AG10803 (cell line): Measurements from ENCODE around the gene MRPS18C.

Source experiments
- DNase-seq: peaks from one replicate; pipeline ENCODE4 v3.0.0; 2010; ENCODE audit warnings: low read depth
- H3K4me3 ChIP-seq: 2 replicates; pipeline ENCODE4 v1.5.1; 2011; ENCODE audit warnings: mild to moderate bottlenecking, low read length, control low read depth
- CTCF ChIP-seq: conservative IDR thresholded peaks from 2 replicates; pipeline ENCODE4 v1.5.1; 2011; ENCODE audit warnings: mild to moderate bottlenecking, low read length, control low read depth, inconsistent platforms

Gene MRPS18C

GRCh38 chr4:83438719-83439118, 17.1 kb upstream of the MRPS18C start:
- no peak for DNase-seq
- no peak for TF ChIP-seq CTCF
- no peak overlapping the region for H3K4me3 ChIP-seq

GRCh38 chr4:83440148-83440814, 15.6 kb upstream of the MRPS18C start:
- no peak overlapping the region for H3K4me3 ChIP-seq
- TF ChIP-seq CTCF: no peak
- no peak for DNase-seq

- TF ChIP-seq CTCF: no peak
- no peak overlapping the region for H3K4me3 ChIP-seq
- no peak for DNase-seq
Observed at GRCh38 chr4:83440899-83441298, 15.0 kb upstream of the MRPS18C start.

- TF ChIP-seq CTCF: no peak
Observed at GRCh38 chr4:83449009-83449408, 6.8 kb upstream of the MRPS18C start.

GRCh38 chr4:83454686-83455085, 1.2 kb upstream of the MRPS18C start:
- no peak for TF ChIP-seq CTCF
- H3K4me3 ChIP-seq: peak overlapping the region; percentile 94
- DNase-seq: peak; percentile 4

More at GRCh38 chr4:83449009-83449408, 6.8 kb upstream of the MRPS18C start:
- no peak overlapping the region for H3K4me3 ChIP-seq
- no peak for DNase-seq

- peak overlapping the region; percentile 94 for H3K4me3 ChIP-seq
- no peak for DNase-seq
- no peak for TF ChIP-seq CTCF
Observed at GRCh38 chr4:83456184-83456501, 285 bp downstream of the MRPS18C start.

- DNase-seq: no peak
- no peak overlapping the region for H3K4me3 ChIP-seq
- no peak for TF ChIP-seq CTCF
Observed at GRCh38 chr4:83473423-83473822, 17.6 kb downstream of the MRPS18C start.
